Left forelimb (tissue), 1 donor: Measurements from ENCODE around the gene CHST11.

Experiments used
- DNase-seq: peaks from one replicate; pipeline ENCODE4 v3.0.0-alpha.2; 2018; ENCODE audit warnings: low spot score

The CHST11 gene

DNA sequence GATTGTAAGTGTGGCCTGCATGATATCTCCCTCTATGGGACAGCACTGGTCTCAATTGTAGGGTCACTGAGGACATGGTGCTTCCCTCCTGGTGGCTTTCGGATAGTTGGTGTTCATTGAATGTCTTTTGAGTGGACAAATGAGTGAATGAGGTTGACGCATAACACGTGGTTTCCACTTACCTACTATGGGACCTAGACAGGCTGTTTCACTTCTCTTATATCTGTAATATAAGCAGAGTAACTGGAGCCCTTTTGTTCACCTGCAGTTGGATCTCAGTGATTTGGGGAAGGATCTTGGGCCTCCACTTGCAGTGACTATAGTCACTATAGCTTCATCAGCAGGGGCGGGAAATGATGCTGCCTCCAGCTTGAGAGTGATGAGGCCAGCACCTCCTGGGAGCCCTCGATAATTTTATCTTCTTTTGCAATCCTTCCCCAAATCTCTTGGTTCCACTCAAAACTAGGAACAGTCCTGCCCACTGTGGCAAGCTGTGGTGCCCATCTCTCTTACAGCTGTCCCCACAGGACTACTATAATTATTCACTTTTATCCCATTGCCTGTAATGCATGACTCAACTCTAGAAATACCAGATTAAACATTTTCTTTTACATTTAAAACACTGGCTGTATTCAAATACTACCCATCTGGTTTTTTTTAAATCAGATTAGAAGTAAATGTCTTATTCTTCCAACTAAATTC, 242.9 kb downstream of the CHST11 start:
- no peak for DNase-seq

DNA sequence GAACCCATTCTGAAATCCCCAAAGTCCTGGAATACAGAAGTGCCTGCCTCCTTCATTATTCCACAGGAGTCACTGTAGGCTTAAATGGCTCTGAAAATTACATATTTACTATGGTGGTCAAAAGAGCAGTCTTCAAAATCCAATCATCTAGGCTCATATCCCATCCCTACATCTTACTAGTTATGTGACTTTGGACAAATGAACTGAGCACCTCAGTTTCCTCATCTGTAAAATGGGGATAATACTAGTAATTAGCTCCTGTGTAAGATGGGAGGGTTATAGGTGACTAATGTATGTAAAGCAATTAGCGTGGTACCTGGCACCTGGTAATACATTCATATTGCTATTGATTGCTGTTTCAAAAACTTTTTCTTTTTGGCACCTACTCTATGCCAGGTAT, 243.6 kb downstream of the CHST11 start:
- no peak for DNase-seq

DNA sequence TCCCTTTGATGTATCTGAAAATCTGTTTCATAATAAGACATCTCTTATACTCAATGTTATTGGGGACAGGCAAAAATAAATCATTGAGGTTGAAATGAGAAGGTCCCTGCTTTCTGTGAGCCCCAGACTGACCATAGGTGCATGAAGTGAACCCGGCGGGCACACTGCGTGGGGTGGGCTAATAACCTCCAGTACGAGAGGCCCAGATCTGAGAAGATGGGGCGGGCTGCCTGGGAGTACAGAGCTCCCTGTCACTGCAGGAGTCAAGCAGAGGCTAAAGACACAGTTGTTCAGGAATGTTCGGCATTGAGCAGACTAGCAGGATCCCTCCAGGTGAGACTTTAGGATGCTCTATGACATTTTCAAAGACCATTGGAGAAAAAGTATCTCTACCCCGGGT, 244.6 kb downstream of the CHST11 start:
- no peak for DNase-seq

DNA sequence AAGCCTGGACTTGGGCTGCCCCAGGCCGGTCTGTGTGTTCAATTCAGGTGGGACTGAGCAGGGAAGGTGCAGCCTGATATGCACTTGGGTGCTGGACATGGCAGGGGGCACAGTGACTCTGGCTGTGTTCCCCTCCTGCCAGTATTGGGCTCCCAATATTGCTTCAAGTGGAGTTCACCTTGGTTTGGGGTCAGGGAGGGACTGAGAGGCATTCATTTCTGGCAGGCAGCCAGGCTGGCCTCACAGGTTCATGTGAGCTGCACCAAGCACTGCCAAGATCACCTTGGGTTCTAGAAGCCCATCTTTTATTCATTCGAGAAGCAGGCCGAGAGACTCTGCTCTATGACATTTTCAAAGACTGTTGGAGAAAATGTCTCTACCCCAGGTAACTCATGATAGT, 245.0 kb downstream of the CHST11 start:
- DNase-seq = no peak

DNA sequence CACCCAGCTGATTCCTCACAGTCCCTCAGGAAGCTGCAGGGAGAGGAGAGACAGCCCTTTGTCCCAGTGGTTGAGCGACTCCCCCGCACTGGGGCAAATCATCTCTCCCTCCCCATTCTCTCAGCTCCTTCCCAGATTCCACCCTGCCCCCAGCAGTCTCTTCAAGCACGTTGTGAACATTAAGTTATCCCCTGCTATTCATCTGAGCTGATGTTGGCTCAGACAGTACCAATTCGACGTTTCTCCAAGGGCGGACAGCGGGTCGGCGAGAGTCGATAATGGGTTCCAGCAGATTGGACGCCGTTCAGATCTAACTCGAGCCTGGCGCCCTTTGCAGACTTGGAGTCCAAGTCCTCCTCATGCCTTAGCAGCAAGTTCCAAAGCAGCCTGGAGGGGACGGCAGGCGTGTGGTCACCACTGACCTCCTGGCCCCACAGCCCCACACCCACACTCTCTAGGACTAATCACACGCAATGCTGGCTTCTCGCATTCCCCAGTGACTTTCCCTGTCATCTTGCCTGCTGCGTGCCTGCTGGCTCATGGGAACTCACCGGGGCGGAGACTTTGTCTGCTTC, 245.9 kb downstream of the CHST11 start:
- no peak for DNase-seq

DNA sequence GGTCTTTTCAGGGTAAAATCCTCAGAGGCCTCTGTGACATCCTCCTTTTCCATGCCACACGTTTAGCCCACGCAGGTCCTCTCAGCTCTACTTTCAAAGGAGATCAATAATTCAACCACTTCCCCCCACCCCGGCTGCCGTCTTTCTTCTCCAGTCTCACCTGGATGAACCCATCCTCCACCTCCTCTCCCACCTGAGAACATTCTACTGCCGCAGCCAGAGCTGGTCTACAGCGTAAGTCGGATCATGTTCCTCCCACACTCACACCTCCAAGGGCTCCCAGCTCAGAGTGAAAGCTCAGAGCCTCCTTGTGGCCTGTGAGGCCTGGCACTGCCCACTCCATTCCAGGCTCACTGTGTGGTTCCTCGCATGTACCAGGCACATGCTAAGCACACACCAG, 246.6 kb downstream of the CHST11 start:
- DNase-seq = no peak

DNA sequence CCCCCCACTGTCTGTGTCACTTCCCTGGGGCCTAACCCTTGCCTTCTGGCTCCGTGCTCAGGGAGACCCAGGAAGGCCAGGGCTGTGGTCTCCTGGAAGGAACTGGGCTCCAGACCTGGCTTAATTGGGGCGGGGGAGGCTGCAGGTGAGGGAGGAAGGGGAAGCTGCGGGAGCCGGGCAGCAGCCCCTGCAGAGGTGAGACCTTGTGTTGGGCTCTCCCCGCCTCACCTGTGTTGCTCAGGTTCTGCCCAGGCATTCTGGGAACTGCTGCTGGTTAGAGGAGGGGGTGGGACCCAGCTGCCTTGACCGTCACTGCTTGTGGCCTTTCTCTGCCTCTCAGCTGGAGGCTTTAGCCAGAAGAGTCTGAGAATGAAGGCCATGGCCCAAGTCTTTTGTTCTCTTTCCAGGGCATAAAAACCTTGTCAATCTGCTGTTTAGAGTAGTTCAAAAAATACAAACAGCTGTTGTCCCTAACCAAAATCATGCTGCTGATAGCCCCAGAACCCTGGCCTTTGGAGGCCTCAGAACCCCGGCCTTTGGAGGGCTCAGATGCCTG, 247.6 kb downstream of the CHST11 start:
- DNase-seq = no peak

DNA sequence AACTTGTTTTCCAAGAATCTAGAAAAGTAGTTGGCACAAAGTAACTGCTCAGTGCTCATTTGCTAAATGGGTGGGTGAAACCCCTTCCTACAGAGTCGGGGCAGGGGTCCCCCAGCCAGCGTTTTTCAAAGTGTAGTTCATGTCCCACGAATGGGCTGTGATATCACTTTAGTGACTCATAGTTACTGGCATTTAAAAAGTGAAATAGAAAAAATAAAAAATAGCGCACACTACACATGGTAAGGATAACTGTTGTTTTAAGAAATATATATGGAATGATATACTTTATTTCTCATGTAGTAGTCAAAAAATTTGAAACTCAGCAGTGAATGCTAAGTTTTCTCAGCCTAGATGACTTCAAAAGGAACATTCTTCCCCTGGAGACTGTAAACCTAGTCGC, 250.4 kb downstream of the CHST11 start:
- DNase-seq = no peak

DNA sequence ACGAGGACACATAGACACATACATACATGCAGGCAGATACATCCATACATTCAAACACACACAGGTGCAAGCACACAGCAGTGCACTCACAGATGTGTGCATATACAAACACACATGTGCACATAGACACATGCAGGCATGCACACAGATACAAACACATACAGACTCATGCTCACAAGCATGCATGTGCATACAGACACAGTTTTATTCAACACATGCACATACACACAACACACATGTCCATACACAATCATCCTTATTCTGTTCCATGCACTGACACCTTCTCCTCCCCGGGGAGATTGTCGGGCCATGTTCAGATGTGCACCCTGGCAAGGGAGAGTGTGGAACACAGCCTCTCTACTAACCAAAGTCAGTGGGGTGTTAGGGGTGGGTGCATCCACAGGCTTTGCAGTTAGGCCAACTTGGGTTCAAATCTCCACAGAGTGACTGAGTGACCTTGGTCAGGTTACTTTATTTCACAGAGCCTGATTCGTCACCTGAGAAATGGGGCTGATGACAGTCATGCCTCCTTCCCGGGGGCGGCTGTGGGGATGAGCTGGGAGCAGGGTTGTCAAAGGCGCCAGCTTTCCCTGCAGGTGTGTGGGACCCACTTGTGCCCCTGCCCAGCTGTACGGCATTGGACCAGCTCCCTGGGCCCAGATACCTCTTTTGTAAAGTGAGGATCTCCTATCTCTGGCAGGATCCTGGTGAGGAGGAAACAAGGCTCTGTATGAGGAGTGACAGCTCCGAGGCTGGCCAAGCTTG, 251.2 kb downstream of the CHST11 start:
- no peak for DNase-seq

DNA sequence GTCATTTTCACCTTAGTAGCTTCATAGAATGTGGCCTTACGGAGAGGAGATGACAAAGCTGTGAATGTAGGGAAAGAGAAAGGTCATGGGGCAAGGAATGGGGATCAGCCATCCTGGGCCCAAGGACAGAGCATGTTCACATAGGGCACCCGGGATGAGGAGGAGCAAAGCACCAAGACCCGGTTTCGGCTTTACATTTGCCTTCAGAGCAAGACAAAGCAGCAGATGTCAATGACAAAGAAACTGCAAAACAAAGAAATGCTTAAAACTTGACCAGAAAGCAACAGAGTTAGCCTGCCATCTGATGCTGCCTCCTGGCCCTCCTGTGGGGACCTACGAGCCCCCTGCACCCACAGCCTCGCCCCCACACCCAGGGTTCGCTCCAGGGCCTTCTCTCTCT, 252.1 kb downstream of the CHST11 start:
- no peak for DNase-seq

DNA sequence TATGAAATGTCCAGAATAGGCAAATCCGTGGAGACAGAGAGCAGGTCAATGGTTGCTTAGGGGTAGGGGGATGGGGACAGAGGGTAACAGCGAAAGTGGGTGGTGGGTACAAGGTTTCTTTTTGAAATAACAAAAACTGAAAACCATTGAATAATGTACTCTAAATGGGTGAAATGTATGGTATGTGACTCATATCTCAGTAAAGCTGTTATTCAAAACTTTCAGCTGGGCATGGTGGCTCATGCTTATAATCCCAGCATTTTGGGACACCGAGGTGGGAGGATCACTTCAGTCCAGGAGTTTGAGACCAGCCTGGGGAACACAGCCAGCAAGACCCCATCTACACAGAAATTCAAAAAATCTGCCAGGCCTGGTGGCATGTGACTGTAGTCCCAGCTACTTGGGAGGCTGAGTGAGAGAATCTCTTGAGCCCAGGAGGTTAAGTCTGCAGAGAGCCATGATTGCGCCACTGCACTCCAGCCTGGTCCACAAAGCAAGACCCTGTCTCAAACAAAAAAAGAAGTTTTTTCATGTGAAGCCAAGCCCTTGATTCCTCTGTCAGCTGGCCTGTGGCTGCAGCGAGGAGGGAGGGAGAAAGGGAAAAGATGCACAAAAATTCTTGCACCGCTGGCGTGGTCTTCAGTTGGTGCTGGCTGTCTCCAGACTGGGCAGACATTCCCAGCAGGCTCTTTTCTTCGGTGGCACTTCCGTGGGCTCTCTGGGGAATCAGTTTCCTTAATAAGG, 253.1 kb downstream of the CHST11 start:
- no peak for DNase-seq

DNA sequence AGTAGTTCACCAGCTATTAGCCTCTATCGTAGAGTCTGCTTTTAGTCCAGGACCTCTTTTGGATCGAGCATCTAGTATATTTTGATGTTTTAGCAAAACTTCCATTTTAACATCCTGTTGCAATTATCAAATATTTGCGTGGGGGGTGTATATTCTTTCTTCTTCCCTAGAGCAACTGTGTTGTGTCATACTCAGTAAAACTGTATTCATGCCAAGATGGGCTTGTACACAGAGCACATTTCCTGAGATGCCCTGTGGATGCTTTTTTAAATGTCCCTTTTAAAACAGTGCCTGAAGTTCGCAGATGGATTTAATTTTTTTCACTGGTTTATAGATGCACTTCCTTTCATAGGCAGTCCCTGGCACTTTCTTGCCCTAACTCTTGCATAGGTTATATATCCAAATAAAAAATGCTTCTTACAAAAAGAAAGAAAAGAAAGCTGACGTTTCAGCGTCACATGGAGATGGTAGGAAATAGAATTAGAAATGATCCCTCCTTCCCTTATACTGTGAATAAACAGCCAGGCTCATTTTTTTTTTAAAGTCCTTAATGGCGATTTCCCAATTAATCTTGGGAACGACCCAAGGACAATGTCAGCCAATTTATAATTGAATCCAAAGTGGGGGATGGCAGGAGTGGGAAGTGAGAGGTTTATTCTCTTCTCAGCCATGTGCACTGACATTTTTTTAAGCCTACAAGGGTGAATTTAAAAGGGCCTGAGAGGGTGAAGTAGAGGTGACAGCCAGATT, 254.4 kb downstream of the CHST11 start:
- no peak for DNase-seq

DNA sequence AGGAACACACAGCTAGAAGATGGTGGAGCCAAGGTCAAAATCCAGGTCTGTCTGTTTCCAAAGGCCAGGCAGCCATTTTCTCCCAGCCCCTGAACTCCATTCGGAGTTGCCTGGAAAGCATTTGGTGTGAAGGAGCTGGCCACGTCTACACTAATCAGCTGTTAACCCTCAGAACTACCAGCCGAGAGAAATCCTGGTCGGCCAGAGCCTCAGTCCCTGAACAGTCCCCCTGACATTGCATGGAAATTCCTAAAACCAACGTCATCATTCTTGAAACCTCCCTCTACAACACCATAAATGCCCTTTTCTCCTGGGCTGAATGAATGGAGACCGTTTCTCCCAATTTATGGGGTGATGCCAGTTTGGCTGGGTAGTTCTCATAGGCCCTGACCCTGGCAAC, 255.7 kb downstream of the CHST11 start:
- no peak for DNase-seq

DNA sequence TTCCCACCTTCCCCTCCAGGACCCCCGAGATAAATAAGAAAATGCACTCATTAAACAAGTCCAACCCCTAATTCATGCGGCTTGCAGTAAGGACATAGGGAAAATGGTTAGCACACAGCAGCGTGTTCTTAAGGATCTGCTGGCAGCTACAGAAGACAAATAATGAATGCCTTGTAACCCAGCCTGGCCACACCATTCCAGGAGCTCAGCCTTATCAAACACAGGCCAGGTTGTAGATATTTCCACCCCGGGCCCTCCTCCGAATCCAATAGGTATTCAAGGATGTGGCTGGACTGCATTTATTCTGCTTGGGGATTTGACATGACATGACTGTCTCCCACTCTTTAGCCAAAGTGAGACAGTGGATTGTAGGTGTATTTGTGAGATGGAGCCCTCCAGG, 256.2 kb downstream of the CHST11 start:
- no peak for DNase-seq

DNA sequence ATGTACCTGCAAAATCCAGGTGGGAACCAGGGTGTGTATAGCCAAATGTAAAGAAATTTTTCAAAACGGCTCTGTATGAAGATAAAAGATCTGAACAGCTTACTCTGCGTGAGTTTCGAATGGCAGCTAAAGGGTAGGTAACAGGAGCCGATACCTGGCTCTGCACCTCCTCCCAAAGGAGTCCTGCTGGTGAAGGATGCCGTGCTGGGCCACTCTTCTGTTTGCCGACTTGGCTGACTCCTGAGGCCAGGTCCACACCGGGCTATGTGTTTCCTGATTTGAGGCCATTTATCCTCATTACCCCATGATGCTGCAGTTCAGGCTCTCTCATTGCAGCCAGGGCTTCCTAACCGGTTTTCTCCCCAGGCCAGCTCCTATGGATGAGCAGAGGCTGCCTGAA, 256.7 kb downstream of the CHST11 start:
- DNase-seq = no peak

DNA sequence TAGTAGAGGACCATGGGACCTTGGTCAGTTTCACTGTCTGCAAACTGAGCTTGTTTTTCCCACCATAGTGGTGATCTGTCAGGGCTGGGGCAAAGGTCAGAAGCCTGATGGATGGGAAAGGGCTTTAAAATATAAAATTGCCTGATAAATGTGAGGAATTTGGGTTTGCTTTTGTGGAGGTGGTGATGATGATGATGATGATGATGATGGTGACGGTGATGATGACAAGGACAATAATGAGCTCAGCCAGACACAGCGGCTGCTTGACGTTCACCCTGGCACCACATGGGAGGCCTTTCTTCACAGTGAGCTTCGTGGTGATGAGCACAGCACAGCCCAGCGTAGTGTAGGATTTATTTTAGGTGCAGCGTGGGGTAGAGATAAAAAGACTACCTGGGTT, 257.6 kb downstream of the CHST11 start:
- no peak for DNase-seq

DNA sequence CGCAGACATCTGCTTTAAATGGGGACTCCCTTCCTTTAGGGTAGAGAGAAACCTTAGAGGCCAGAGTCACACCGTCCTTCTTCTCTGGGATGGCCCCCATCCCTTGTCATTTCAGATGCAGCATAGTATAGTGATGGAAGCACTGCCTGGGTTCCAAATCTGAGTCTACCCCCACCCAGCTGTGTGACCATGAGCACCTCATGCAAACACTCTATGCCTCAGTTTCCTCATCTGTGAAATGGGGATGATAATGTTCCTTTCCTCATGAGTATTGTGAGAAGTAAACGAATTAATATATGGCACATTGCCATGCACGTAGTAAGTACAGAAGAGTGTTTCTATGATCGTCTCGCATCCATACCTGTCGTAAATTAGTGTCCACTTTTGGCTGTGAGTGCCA, 259.4 kb downstream of the CHST11 start:
- no peak for DNase-seq

DNA sequence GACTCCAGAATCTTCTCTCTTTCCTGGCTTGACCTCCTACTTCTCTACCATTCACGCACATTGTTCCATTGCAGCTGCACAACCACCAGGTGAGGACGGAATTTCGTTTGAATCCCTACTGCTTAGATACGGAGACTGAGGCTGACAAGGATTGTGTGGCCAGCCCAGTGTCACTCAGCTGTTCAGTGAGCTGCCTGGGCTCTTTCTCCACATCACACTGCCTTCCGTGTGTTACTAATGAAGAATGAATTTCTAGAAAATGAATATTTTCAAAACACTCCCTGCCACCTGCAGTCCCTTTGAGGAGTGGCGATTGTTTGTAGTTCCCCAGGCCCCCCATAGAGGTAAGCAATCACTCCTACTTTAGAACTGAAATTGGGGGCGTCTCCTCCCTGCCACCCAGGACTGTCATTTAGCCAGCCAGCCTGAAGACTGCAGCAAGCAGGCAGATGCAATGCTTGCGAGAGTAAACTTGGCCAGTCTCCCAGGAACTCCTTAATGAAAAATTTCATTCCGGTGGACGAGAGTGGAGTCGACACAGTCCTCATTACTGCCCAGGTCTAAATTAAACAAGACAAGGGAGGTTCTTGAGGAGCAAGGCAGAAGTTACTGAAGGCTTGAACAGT, 261.7 kb downstream of the CHST11 start:
- no peak for DNase-seq

DNA sequence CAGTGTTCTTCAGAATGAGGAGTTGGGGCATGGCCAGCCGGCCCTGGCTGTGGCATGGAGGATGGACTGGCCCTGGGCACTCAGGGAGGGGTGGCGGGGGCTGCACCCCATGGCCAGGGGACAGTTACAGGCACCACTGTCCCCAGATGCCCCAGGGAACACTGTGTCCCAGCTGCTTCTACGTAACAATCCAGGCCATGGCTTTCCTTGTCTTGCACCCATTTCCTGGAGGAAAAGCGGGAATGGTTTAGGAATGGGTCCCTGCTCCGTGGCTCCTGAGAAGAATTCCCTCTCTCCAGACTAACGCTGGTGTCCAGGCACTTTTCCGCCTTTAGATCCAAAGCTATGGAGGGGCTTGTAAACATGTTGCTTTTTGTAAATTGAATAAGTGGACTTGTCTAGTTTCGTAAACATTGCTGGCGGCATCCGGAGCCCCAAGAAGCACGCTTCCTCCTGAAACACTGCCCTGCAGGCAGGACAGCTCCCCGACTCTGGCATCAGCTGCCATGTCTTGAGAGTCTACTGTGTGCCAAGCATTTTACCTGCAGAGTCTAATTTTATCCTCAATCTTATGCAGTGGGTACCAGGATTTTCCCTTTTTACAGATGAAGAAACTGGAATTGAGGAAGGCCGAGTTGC, 263.1 kb downstream of the CHST11 start:
- no peak for DNase-seq

DNA sequence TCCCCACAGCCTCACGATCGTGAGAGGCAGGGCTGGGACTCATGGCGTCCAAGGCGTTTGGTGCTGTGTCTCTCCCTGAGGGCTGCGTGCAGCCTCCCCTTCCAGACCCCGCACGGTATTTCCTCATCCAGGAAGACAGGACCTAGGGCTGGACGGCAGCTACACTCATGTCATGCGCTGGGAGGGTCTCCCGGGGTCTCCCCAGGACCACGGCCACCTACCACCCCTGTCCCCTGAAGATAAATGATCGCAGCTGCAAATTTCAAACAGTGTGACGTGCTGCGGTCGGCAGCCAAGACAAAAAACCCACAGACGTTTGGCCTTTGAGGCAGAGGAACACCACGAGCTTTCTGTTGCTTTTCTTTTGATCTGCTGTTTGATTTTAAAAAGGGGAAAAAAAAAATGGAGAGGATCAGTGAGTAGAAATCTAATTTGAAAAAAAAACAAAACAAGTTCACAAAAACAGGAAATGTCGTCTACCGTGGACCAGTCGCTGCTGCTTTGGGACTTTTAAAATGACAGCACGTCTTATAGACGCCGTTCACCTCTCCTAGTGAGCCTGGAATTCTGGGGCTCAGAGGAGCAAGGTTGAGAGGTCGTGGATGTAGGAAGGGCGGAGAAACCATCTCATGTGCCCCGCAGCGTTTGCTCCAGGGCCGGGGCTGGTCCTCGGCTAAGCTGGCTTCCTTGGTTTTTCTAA, 263.7 kb downstream of the CHST11 start:
- DNase-seq = no peak
